H9 (cell line): ENCODE measurements around the gene NR1D1. TPM values are rescaled to one million over a fixed set of nuclear protein-coding genes. Genes with fewer than 3 reads are reported as not detected.

Experiments used
- DNase-seq: peaks from one replicate; pipeline ENCODE4 v3.0.0-alpha.2; 2017
- H2AFZ ChIP-seq: one replicate; pipeline ENCODE4 v1.6.1; 2013; ENCODE audit warnings: mild to moderate bottlenecking, low read length, control low read depth, moderate library complexity
- H2AK5ac ChIP-seq: 2 replicates; pipeline ENCODE4 v1.6.1; 2013; ENCODE audit warnings: low read length, control low read depth, mixed read lengths; ENCODE audit not compliant: insufficient read length
- H2BK120ac ChIP-seq: one replicate; pipeline ENCODE4 v1.6.1; 2013; ENCODE audit warnings: low read depth, mild to moderate bottlenecking, low read length, control low read depth, inconsistent platforms; ENCODE audit not compliant: poor library complexity, severe bottlenecking
- H2BK12ac ChIP-seq: 2 replicates; pipeline ENCODE4 v1.6.1; 2013; ENCODE audit warnings: low read length, control low read depth, mixed read lengths, low read depth; ENCODE audit not compliant: insufficient read length
- H2BK15ac ChIP-seq: 2 replicates; pipeline ENCODE4 v1.6.1; 2013; ENCODE audit warnings: low read depth, low read length, control low read depth
- H2BK20ac ChIP-seq: one replicate; pipeline ENCODE4 v1.6.1; 2013; ENCODE audit warnings: low read depth, mild to moderate bottlenecking, low read length, control low read depth, inconsistent platforms; ENCODE audit not compliant: poor library complexity, severe bottlenecking
- H2BK5ac ChIP-seq: 2 replicates; pipeline ENCODE4 v1.6.1; 2013; ENCODE audit warnings: low read length, control low read depth, mixed read lengths; ENCODE audit not compliant: insufficient read length
- H3K14ac ChIP-seq: 2 replicates; pipeline ENCODE4 v1.6.1; 2013; ENCODE audit warnings: low read length, control low read depth; ENCODE audit not compliant: insufficient read depth
- H3K18ac ChIP-seq: 2 replicates; pipeline ENCODE4 v1.6.1; 2013; ENCODE audit warnings: low read depth, mild to moderate bottlenecking, mixed read lengths, low read length, control low read depth; ENCODE audit not compliant: insufficient read length
- H3K23ac ChIP-seq: 2 replicates; pipeline ENCODE4 v1.6.1; 2013; ENCODE audit warnings: low read length, control low read depth, mixed read lengths, low read depth; ENCODE audit not compliant: insufficient read length
- H3K23me2 ChIP-seq: 2 replicates; pipeline ENCODE4 v1.6.1; 2013; ENCODE audit warnings: low read depth, mild to moderate bottlenecking, mixed read lengths, low read length, control low read depth; ENCODE audit not compliant: insufficient read length, poor library complexity, severe bottlenecking
- H3K27ac ChIP-seq: 2 replicates; pipeline ENCODE4 v1.5.1; 2013; ENCODE audit warnings: low read length, control low read depth, mixed read lengths, low read depth; ENCODE audit not compliant: insufficient read length
- H3K27me3 ChIP-seq: 2 replicates; pipeline ENCODE4 v1.6.1; 2013; ENCODE audit warnings: low read length, control low read depth, inconsistent platforms; ENCODE audit not compliant: insufficient read depth
- H3K4ac ChIP-seq: 2 replicates; pipeline ENCODE4 v1.6.1; 2013; ENCODE audit warnings: low read depth, mild to moderate bottlenecking, control low read depth, inconsistent platforms, low read length, moderate library complexity
- H3K4me1 ChIP-seq: 2 replicates; pipeline ENCODE4 v1.6.1; 2013; ENCODE audit warnings: low read length, control low read depth, inconsistent platforms; ENCODE audit not compliant: insufficient read depth
- H3K4me2 ChIP-seq: 2 replicates; pipeline ENCODE4 v1.6.1; 2013; ENCODE audit warnings: low read length, control low read depth, mixed read lengths; ENCODE audit not compliant: insufficient read length, insufficient read depth
- H3K56ac ChIP-seq: 2 replicates; pipeline ENCODE4 v1.6.1; 2013; ENCODE audit warnings: low read depth, mild to moderate bottlenecking, mixed read lengths, low read length, control low read depth; ENCODE audit not compliant: insufficient read length
- H3K79me1 ChIP-seq: 2 replicates; pipeline ENCODE4 v1.6.1; 2013; ENCODE audit warnings: low read depth, mild to moderate bottlenecking, moderate library complexity, low read length, control low read depth, inconsistent platforms; ENCODE audit not compliant: insufficient read depth, poor library complexity, severe bottlenecking
- H3K79me2 ChIP-seq: 2 replicates; pipeline ENCODE4 v1.6.1; 2013; ENCODE audit warnings: low read length, control low read depth, inconsistent platforms; ENCODE audit not compliant: insufficient read depth
- H3K9ac ChIP-seq: 2 replicates; pipeline ENCODE4 v1.6.1; 2013; ENCODE audit warnings: low read length, control low read depth, mixed read lengths; ENCODE audit not compliant: insufficient read length; ENCODE audit errors: extremely low read depth
- H3K9me3 ChIP-seq: one replicate; pipeline ENCODE4 v1.6.1; 2013; ENCODE audit warnings: low read depth, low read length, inconsistent platforms; ENCODE audit not compliant: control insufficient read depth
- H3T11ph ChIP-seq: one replicate; pipeline ENCODE4 v1.6.1; 2013; ENCODE audit warnings: mild to moderate bottlenecking, low read length, control low read depth, inconsistent platforms
- H4K20me1 ChIP-seq: one replicate; pipeline ENCODE4 v1.6.1; 2013; ENCODE audit not compliant: control insufficient read depth, insufficient read length, insufficient read depth
- H4K5ac ChIP-seq: 2 replicates; pipeline ENCODE4 v1.6.1; 2013; ENCODE audit warnings: low read depth, mild to moderate bottlenecking, mixed read lengths, low read length, control low read depth; ENCODE audit not compliant: insufficient read length
- H4K8ac ChIP-seq: replicated peaks from 2 replicates; pipeline ENCODE4 v1.6.1; 2013; ENCODE audit warnings: low read length, control low read depth, mixed read lengths, low read depth; ENCODE audit not compliant: insufficient read length
- H4K91ac ChIP-seq: 2 replicates; pipeline ENCODE4 v1.6.1; 2013; ENCODE audit warnings: low read depth, mild to moderate bottlenecking, moderate library complexity, mixed read lengths, low read length, control low read depth; ENCODE audit not compliant: insufficient read length
- H3K27ac Mint-ChIP-seq, 3 experiments: 2 replicates in 2 of 3; 3 replicates in 1 of 3; pipeline ENCODE4 v1.8.0; 2020 to 2021; ENCODE audit warnings: mixed read lengths in 3 of 3, mild to moderate bottlenecking in 1 of 3, moderate library complexity in 1 of 3
- H3K27me3 Mint-ChIP-seq: 2 replicates; pipeline ENCODE4 v1.8.0; 2021; ENCODE audit warnings: low read depth, mild to moderate bottlenecking, moderate library complexity, mixed read lengths
- H3K36me3 Mint-ChIP-seq, 3 experiments: 2 replicates in 2 of 3; 3 replicates in 1 of 3; pipeline ENCODE4 v1.8.0; 2020 to 2021; ENCODE audit warnings: low read depth in 3 of 3, mixed read lengths in 3 of 3; ENCODE audit not compliant: insufficient read depth in 1 of 3
- H3K4me1 Mint-ChIP-seq, 2 experiments: 2 replicates each; pipeline ENCODE4 v1.8.0; 2020; ENCODE audit warnings: mixed read lengths in 2 of 2
- H3K4me3 Mint-ChIP-seq, 2 experiments: 2 replicates in 1 of 2; 3 replicates in 1 of 2; pipeline ENCODE4 v1.8.0; 2020 to 2021; ENCODE audit warnings: mild to moderate bottlenecking in 2 of 2, mixed read lengths in 2 of 2, moderate library complexity in 1 of 2
- H3K9me3 Mint-ChIP-seq, 2 experiments: 2 replicates in 1 of 2; 3 replicates in 1 of 2; pipeline ENCODE4 v1.8.0; 2020; ENCODE audit warnings: mild to moderate bottlenecking in 2 of 2, mixed read lengths in 2 of 2, moderate library complexity in 1 of 2
- WGBS: extraction: QIAGEN DNeasy Blood & Tissue Kit; methylation state at CpG from one replicate; pipeline ENCODE4 v1.1.7; 2013; ENCODE audit warnings: missing lambda C conversion rate, low lambda C conversion rate, mixed read lengths; ENCODE audit not compliant: insufficient read length; ENCODE audit errors: extremely low coverage; 5-methylcytosine and 5-hydroxymethylcytosine counted together
- total RNA-seq: library from RNA; stranded (reverse); gene quantifications from 2 replicates; pipeline ENCODE4 v1.2.1, GENCODE V29; 2021
- TF ChIP-seq, protein P1 (sequence below): fragments of 200-600 bp; sonication (generic); conservative IDR thresholded peaks from 3 replicates; pipeline ENCODE4 v1.8.0; 2021; ENCODE audit warnings: antibody characterized with exemption, mild to moderate bottlenecking

Gene NR1D1
- total RNA-seq, 1 experiment from 2014 or later, result 8.6 TPM

DNA sequence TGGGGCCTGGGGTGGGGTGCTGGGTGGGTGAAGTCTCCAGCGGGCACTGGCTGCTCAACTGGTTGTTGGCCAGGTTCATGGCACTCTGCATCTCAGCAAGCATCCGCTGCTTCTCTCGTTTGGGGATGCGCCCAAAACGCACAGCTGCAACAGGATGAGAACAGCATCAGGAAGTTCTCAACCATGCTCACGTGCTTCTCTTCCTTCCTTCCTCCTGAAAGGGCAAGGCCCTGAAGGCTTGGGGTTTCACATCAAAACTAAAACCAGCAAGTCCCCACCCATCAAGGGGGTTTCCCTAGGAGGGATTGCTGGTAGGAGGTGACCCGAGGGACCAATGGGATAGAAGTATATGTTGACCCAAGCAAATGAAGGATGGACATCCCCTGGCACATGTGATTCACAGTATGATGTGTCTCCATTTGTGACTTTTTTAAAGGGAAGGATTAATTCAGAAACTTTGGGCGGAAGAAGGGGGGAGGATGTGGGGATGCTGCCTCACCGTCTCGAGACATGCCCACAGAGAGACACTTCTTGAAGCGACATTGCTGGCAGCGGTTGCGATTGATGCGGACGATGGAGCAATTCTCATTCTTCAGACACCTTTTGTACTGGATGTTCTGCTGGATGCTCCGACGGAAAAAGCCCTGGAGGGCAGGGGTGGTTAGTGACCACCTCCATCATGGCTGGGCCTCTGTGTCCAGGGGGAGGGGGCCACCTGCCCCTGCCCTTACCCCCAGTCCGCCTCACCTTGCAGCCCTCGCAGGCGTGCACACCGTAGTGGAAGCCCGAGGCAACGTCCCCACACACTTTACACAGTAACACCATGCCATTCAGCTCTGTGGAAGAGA, 4.2 kb downstream of the NR1D1 start:
- Mint-ChIP-seq H3K4me1 (peaks cover 29 to 54% of the 10 kb centered on the region in 2 experiments), H3K36me3 (peaks cover 30 to 51% (median 33%) of the 10 kb centered on the region in 3 experiments), H3K4me3 (no peak overlapping the region), H3K27me3 (peaks cover 25% of the 10 kb centered on the region), H3K27ac (no peak overlapping the region), H3K9me3 (peaks cover 0 to 7% of the 10 kb centered on the region in 2 experiments; a peak in 2 of 5 replicates)
- no peak overlapping the region for H3K18ac ChIP-seq
- H4K5ac ChIP-seq, result no peak overlapping the region
- no peak overlapping the region for H3K9ac ChIP-seq
- WGBS, result no CpG with 5 or more reads among the region's 23 CpGs
- H3K27ac ChIP-seq, result no peak overlapping the region
- peaks cover 8% of the 10 kb centered on the region; the same call in 1 of the 2 replicates for H3K27me3 ChIP-seq
- peaks cover 15% of the 10 kb centered on the region for H3K23me2 ChIP-seq
- H3K23ac ChIP-seq, result no peak overlapping the region
- no peaks in the 10 kb centered on the region for H3K79me2 ChIP-seq
- no peak overlapping the region for H2BK120ac ChIP-seq
- no peaks in the 10 kb centered on the region for H4K20me1 ChIP-seq
- no peak overlapping the region for H3K14ac ChIP-seq
- H3T11ph ChIP-seq, result no peak overlapping the region
- no peaks in the 10 kb centered on the region for H3K9me3 ChIP-seq
- no peak overlapping the region for H2BK5ac ChIP-seq
- no peak overlapping the region for H2AFZ ChIP-seq
- no peak overlapping the region for H3K4me2 ChIP-seq
- no peak for DNase-seq
- no peak overlapping the region for H4K91ac ChIP-seq
- no peak overlapping the region for H3K56ac ChIP-seq
- no peaks in the 10 kb centered on the region for H3K79me1 ChIP-seq
- no peak overlapping the region for H2BK20ac ChIP-seq
- H2AK5ac ChIP-seq, result no peak overlapping the region
- no peak overlapping the region for H4K8ac ChIP-seq
- H2BK12ac ChIP-seq, result no peak overlapping the region
- H2BK15ac ChIP-seq, result no peak overlapping the region
- TF ChIP-seq, protein P1, sequence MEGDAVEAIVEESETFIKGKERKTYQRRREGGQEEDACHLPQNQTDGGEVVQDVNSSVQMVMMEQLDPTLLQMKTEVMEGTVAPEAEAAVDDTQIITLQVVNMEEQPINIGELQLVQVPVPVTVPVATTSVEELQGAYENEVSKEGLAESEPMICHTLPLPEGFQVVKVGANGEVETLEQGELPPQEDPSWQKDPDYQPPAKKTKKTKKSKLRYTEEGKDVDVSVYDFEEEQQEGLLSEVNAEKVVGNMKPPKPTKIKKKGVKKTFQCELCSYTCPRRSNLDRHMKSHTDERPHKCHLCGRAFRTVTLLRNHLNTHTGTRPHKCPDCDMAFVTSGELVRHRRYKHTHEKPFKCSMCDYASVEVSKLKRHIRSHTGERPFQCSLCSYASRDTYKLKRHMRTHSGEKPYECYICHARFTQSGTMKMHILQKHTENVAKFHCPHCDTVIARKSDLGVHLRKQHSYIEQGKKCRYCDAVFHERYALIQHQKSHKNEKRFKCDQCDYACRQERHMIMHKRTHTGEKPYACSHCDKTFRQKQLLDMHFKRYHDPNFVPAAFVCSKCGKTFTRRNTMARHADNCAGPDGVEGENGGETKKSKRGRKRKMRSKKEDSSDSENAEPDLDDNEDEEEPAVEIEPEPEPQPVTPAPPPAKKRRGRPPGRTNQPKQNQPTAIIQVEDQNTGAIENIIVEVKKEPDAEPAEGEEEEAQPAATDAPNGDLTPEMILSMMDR, result no peak
- H3K4me1 ChIP-seq, result peaks cover 6% of the 10 kb centered on the region; the same call in 1 of the 2 replicates
- no peak overlapping the region for H3K4ac ChIP-seq
